SW 1271 (cell line): Measurements from ENCODE around the gene NLRP12.
"Not testable (repeated sequence)": the region's sequence is repeated elsewhere in the genome, so short reads cannot be mapped to it uniquely, and the experiment has no call there.

Experiments used
- DNase-seq, 2 experiments: peaks; one replicate each; lab custom pipeline; 2025; lab: John Stamatoyannopoulos, UW

NLRP12 gene

DNA sequence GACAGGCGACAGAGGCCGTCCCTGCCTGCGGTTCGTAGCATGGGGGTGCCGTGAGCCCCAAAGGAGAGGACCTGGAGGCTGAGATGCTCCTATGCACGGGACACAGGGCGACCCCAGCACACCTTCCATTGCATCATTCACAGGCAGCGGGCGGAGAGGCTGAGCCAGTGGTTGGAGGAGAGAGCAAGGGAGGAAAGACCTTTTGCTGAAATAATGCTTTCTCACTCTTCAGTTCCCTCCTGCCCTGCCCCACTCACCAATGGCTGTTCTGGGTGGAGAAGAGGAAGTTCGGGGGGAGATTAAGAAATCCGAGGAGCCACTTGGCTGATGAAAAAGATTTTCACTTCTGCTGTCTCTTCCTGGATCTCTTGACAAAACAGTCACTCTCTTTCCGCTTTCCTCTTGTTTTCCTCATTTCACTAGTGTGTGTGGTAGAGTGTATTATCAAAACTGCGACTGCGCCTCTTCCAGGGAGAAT, at the start of gene NLRP12:
NLRP12 (minus strand) TSS at position 181 of the 478 bp plus-strand sequence; CDS start at position 41, 140 bp downstream.
- no peak for DNase-seq

DNA sequence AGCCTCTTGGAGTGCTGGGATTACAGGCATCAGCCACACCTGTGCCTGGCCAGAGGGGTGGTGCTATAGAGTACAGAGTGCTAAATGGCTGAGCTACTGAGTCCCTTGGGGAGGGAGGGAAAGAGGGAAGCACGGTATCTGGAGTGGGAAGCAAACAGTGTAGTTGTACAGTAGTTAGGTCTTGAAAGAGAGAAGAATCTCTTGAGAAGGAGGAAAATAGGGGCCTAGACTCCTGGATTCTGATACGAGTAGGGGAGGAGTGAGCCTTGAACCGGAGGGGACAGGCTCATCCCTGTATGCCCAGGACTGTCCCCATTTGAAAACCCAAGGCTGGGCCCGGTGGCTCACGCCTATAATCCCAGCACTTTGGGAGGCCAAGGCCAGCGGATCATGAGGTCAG, 48.6 kb upstream of the NLRP12 start:
- DNase-seq, result no peak

DNA sequence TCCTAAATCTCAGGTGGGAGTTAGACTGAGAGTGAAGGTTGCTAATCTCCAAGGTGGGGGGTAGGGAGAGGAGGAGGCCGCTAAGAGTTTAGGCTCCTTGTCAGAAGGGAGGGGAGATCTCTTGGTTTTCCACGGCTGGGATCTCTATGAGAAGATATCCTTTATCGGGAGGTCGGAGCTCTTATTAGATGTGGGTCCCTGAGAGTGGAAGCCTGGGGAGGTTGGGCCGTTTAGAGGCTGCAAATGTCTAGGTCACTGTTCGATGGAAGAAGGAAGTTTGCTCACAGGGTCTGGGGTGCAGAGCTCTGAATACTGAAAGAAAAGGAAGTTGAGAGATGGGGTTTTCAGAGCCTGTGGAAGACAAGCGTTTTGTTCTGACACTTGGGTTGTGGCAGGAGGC, 47.3 kb upstream of the NLRP12 start:
- DNase-seq, result no peak

DNA sequence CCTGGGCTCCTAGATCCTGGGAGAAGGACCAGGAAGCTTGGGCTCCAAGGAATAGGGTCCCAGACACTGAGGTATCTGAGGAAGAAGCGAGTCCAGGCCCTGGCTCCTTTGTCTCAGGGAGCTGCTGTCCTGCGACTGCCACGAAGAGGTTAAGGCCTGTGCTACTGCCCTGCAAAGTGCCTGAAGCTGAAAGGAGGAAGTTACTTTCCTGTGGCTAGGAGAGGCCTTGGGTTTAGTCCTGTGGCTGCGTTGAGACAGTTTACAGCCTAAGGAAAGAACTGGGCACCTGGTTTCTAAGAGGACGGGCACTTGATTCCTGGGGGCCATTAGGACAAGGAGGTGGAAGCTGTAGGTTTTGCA, 46.4 kb upstream of the NLRP12 start:
- DNase-seq, result no peak

DNA sequence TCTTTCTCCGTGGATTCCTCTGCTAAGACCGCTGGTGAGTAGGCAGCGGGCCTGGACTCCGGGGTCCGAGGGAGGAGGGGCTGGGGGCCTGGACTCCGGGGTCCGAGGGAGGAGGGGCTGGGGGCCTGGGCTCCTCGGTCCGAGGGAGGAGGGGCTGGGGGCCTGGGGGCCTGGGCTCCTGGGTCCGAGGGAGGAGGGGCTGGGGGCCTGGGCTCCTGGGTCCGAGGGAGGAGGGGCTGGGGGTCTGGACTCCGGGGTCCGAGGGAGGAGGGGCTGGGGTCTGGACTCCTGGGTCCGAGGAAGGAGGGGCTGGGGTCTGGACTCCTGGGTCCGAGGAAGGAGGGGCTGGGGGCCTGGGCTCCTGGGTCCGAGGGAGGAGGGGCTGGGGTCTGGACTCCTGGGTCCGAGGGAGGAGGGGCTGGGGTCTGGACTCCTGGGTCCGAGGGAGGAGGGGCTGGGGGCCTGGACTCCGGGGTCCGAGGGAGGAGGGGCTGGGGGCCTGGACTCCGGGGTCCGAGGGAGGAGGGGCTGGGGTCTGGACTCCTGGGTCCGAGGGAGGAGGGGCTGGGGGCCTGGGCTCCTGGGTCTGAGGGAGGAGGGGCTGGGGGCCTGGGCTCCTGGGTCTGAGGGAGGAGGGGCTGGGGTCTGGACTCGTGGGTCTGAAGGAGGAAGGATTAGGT, 45.8 kb upstream of the NLRP12 start:
- not testable (repeated sequence) for DNase-seq

- DNase-seq, result peak; percentile 34 to 89
Measured at GRCh38 chr19:53868892-53869804, 45.0 kb upstream of the NLRP12 start.

DNA sequence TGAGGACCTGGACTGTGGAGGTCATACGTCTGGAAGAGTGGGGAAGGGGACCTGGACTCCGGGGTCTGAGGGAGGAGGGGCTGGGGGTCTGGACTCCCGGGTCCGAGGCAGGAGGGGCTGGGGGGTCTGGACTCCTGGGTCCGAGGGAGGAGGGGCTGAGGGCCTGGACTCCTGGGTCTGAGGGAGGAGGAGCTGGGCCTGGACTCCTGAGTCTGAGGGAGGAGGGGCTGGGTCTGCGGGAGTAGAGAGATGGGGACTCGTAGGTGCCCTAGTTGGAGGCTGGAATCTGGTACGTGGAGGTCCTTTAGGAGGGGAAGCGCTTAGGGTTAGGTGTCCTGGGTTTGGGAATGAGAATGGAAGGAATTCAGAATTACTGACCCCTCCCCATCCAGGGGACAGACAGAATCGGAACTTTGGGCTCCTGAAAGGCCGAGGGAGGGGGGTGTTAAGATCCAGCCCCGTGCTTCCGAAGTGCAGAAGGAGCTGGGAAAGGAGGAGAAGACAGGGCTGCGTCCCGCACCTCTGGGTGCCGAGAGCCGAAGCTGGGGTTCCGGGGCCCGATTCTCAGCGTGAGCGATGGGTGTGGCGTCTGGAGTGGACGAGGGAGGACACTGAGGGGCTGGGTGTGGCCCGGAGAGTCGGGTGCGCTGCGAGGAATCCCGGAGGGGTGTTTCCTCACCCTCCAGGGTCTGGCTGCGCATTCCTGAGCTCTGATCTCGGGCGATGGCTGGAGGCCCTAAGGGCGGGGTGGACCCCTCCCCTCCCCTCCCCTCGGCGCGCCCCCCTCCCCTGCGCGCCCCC, 44.2 kb upstream of the NLRP12 start:
- peak in 1 of 2 experiments; percentile 23 for DNase-seq

DNA sequence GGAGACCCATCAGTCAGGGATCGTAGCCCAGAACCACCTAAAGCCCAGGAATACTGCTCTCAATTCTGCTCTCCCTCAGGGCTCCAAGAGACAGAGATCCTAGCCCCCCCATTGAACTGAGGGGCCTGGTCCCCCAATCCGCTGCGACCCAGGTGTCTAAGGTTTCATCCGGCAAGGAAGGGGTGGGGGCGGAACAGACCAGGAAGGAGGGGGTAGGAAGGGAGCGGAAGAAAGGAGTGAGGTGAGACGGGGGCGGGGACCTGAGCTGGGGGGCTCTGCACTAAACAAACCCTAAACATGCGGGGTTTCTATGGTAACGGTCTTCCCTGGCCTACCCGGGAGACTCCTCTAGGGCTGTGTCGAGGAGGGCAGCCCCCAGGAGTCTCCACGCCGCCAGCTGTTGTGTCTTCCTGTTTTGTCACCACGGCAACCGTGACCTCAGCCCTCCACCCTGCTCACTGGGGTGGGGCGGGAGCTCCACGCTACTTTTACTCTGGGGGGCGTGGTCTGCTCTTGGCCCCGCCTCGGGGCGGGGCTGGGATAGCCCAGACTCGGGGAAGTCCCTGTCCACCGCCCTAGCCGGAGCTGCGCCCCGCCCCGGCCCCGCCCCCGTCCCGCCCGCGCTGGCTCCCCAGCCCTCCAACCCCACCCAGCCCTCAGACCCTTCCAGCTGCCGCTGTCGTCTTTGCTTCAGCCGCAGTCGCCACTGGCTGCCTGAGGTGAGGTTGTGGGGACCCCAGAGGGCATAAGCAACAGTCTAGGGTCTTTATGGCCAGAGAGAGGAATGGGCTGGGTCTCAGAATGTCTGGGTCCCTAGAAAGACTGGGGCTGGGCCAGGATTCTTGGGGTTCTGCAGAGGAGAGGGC, 43.3 kb upstream of the NLRP12 start, which contains the start of gene MYADM:
MYADM (plus strand) TSS at position 659 of the 866 bp plus-strand sequence. CDS start 5,647 bp downstream, outside the sequence.
- DNase-seq, result peak; percentile 93 to 96

DNA sequence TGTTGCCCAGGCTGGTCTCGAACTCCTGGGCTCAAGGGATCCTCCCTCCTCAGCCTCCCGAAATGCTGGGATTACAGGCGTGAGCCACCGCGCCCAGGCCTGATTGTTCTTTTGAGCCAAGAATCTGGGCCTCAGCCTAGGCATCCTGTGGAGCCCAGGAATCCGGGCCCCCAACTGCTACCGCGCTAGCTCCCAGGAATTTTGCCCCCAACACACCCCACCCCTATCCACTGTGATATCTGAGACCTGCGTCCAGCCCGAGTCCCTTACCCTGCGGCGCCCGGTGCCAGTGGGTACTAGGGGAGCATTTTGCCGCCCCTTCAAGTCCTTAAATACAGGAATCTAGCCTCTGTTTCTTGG, 42.7 kb upstream of the NLRP12 start:
- DNase-seq, result no peak

DNA sequence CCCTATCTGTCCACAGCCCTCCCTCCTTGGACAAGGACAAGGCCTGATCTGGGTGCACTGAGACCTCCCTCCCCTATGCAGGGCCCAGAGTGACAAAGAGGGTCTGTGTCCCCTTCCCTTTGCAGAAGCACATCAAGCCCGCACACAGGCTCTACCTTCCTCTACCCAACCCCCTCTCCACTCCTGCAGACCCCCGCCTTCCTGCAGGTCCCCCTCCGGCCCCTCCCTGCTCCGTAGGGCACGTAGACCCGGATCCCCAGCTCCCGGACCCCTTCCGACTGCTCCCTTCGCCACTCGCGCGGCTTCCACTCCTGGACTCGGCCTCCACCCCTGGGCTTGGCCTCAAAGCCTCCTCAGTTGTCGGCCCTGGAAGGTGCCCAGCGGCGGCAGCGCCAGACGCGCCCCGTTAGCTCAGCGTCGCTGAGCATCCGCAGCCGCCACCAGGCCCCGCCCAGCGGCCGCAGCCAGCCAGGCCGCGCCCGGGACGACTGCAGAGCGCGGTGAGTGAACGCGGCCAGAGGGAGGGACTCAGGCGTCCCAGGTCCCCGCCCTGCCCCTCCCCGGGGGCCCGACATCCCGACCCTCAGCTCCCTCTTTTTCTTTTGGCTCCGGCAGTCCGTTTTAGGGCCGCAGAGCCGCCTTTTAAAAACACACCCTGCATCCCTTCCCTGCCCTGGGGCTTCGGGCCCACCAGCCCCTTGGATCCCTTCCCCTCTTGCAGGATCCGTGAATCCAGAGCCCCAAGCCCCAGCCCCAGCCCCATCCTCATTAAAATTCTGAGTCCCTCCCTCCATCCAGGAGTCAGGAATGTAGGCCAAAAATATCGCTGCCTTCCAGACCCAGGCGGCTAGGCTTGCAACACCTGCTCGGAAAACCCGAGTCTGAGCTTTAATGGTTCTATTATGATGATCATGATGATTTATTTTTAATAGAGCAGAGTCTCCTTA, 42.1 kb upstream of the NLRP12 start:
- DNase-seq, result peak; percentile 36 to 65

DNA sequence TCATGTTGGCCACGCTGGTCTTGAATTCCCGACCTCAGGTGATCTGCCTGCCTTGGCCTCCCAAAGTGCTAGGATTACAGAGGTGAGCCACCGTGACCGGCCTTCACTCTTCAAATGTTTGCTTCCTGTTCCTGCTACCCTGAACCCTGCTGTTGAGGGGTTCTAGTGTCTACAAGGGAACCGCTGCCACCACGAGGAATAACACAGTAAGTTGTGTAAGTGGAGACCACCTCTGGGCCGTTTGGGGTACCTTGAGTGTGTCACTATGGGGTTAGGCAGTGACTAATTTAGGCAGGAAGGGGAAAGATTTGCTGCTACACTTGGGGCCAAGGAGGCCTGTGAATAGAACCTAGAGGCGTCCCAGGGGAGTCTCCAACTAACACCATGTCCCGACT, 41.4 kb upstream of the NLRP12 start:
- DNase-seq, result peak in 1 of 2 experiments; percentile 38

DNA sequence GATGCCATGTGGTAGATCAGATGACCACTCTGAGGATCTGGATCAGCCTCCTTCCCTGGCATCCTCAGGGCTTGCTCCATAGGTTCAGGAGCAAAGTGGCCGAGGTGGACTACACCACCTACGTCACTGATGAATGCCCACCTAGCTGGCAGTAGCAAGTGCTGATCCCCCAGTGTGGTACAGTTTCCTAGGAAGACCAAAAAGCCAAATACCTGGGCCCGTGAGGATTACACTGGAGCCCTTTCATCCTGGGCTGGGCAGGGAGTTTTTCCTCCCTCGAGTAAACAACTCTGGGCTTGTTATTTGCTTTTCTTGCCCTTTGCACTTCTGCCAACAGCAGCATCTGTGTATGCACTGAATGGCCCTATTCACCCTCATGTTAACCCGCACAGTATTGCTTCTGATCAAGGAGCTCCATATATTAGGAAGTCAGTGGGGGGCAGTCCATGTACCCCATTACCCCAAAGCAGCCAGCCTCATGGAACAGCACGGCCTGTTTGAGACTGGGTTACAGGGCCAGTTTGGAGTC, 40.3 kb upstream of the NLRP12 start:
- DNase-seq, result no peak

DNA sequence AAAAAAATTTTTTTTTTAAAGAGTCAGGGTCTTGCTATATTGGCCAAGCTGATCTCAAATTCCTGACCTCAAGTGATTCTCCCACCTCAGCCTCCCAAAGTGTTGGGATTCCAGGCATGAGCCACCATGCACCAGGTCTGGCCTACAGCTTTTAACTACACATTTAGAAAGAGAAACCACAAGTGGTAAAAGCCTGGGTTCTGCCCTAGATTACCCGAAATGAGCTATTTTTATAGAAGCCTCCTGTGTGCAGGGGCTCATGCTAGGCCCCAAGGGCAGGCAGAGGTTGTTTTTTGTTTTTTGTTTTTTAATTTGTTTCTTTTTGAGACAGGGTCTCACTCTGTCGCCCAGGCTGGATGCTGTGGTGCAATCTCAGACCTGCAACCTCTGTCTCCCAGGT, 29.6 kb upstream of the NLRP12 start:
- no peak for DNase-seq

DNA sequence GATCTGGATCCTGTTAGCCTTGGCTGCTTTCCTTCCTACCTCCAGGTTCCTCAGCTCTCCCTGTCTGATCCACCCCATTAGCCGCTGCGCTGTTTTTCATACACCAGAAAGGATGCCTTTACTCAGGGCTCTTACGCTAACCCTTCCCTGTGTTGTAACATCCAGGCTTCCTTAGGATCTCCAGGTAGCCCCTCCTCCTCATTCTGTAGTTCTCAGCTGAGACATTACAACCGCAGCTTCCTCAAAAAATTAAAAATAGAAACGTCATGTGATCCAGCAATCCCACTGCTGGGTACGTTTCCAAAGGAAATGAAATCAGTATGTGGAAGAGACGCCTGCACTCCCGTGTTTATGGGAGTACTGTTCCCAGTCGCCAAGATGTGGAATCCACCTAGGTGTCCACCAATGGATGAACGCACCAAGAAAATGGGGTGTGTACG, 25.1 kb upstream of the NLRP12 start:
- no peak for DNase-seq

DNA sequence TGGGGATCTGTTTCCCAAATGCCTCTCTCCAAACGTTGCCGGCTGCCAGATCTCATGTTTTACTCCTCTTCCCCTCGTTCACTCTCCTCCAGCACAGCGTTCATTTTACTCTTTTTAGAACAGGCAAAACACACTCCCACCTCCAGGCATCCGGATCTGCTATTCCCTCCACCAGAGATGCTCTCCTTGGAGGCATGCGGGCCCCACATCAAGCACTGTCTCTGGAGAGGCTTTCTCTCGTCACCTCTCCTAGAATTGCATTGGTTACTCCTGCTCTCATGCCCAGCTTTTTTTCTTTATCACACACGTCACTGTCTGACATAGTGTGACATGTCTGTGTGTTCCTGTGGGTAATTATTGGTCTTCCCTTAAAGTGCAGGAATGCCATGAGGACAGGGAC, 23.4 kb upstream of the NLRP12 start:
- DNase-seq, result no peak

GRCh38 chr19:53844849-53845246, 20.7 kb upstream of the NLRP12 start:
- no peak for DNase-seq

DNA sequence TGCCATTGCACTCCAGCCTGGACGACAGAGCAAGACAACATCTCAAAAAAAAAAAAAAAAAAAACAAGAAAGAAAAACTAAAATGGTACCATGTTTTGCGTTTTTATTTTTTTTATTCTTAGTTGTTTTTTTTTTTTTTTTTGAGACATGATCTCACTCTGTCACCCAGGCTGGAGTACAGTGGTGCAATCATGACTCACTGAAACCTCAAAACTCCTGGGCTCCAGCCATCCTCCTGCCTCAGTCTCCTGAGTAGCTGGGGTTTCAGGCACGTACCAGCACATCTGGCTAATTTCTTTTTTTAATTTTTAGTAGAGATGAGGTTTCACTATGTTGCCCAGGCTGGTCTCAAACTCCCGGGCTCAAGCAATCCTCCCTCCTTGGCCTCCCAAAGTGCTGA, 16.8 kb upstream of the NLRP12 start:
- peak in 1 of 2 experiments; percentile 27 for DNase-seq

DNA sequence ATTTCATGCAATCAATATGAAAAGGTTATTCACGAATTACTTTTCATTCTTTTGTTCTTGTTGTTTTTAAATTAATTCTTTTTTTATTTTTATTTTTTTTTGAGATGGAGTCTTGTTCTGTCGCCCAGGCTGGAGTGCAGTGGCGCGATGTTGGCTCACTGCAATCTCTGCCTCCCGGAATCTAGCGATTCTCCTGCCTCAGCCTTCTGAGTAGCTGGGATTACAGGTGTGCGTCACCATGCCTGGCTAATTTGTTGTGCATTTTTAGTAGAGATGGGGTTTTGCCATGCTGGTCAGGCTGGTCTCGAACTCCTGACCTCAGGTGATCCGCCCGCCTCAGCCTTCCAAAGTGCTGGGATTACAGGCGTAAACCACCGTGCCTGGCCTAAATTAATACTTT, 16.1 kb upstream of the NLRP12 start:
- DNase-seq, result not testable (repeated sequence)

DNA sequence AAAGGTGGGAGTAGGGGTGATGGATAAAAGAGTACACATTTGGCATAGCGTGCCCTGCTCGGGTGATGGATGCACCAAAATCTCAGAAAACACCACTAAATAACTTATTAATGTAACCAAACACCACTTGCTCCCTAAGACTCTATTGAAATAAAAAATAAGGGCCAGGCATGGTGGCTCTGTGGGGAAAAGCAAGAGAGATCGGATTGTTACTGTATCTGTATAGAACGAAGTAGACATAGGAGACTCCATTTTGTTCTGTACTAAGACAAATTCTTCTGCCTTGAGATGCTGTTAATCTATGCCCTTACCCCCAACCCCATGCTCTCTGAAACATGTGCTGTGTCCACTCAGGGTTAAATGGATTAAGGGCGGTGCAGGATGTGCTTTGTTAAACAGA, 14.3 kb upstream of the NLRP12 start:
- DNase-seq, result not testable (repeated sequence)

- not testable (repeated sequence) for DNase-seq
Measured at GRCh38 chr19:53832861-53833260, 8.7 kb upstream of the NLRP12 start.
